Colonic mucosa (tissue), 4 donors: ENCODE data around the gene C1QTNF9B. TPM values are rescaled to one million over a fixed set of nuclear protein-coding genes. Genes with fewer than 3 reads are reported as not detected.

ENCODE experiments used
- DNase-seq: peaks from one replicate; pipeline ENCODE4 v3.0.0-alpha.2; 2020
- H3K27ac ChIP-seq: fragments of 200-600 bp; one replicate; pipeline ENCODE4 v1.8.0; 2021
- H3K27me3 ChIP-seq: fragments of 200-600 bp; one replicate; pipeline ENCODE4 v1.8.0; 2021
- H3K36me3 ChIP-seq: fragments of 200-600 bp; one replicate; pipeline ENCODE4 v1.8.0; 2021
- H3K4me1 ChIP-seq: fragments of 200-600 bp; one replicate; pipeline ENCODE4 v1.8.0; 2021; ENCODE audit warnings: mild to moderate bottlenecking
- H3K4me3 ChIP-seq: fragments of 200-600 bp; one replicate; pipeline ENCODE4 v1.8.0; 2021
- H3K9ac ChIP-seq, 2 donors: one replicate each; pipeline ENCODE4 v1.7.0; 2013; ENCODE audit warnings: control low read depth in 2 of 2, low read depth in 2 of 2, low read length in 2 of 2
- H3K9me3 ChIP-seq: fragments of 200-600 bp; one replicate; pipeline ENCODE4 v1.8.0; 2021
- intact Hi-C: fragments of 100-400 bp; cut with DNase I; formaldehyde crosslinking; loops from one replicate; pipeline ENCODE4 v1.14.1; 2022
- total RNA-seq, 2 donors: library from RNA; stranded (reverse); fragmentation: NEBNext Ultra II Directional in 1 of 2; extraction: Animal tissue kit (Norgen Biotek cat#: 25700) in 1 of 2; gene quantifications; one replicate each; pipeline ENCODE4 v1.2.1, GENCODE V29; 2021
- TF ChIP-seq, protein P1 (sequence below): fragments of 200-600 bp; IDR thresholded peaks from one replicate; pipeline ENCODE4 v1.8.0; 2022; ENCODE audit warnings: antibody characterized with exemption, mild to moderate bottlenecking
- donor health status: healthy.
- donor health status: DM: no; HTN: no; CAD: no.
- donor health status: DM: no; HTN: no; CAD: no.

C1QTNF9B gene
- total RNA-seq, 2 donors from 2014 or later: 0.27 TPM; not detected in 1

DNA sequence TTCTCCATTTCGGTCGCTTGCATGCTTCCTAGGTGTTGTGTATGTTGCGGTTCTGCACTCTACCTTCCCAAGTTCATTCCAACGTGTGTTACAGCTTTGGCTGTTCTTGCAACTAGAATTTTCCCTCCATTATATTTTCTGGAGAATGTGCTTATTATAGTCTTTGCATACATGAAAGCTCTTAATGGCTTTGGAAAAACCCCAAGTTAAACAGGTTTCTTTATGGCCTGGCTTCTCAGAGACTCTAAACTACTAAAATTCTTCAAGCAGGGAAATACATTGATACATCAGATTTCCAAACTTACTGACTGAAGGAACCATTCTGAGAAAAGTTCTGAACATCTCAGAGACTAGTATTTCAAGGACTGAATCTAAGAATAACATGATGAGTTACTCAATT lies 20.0 kb downstream of the C1QTNF9B start:
- H3K9me3 ChIP-seq: no peaks in the 10 kb centered on the region
- no peak for DNase-seq
- no peaks in the 10 kb centered on the region for H3K36me3 ChIP-seq
- H3K27ac ChIP-seq: no peak overlapping the region
- H3K4me3 ChIP-seq: no peak overlapping the region
- H3K4me1 ChIP-seq: no peaks in the 10 kb centered on the region
- no peak overlapping the region for H3K9ac ChIP-seq
- no peaks in the 10 kb centered on the region for H3K27me3 ChIP-seq
- intact Hi-C loops: no loop called here
- TF ChIP-seq, protein P1, sequence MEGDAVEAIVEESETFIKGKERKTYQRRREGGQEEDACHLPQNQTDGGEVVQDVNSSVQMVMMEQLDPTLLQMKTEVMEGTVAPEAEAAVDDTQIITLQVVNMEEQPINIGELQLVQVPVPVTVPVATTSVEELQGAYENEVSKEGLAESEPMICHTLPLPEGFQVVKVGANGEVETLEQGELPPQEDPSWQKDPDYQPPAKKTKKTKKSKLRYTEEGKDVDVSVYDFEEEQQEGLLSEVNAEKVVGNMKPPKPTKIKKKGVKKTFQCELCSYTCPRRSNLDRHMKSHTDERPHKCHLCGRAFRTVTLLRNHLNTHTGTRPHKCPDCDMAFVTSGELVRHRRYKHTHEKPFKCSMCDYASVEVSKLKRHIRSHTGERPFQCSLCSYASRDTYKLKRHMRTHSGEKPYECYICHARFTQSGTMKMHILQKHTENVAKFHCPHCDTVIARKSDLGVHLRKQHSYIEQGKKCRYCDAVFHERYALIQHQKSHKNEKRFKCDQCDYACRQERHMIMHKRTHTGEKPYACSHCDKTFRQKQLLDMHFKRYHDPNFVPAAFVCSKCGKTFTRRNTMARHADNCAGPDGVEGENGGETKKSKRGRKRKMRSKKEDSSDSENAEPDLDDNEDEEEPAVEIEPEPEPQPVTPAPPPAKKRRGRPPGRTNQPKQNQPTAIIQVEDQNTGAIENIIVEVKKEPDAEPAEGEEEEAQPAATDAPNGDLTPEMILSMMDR: no peak

GRCh38 chr13:23876265-23876664 lies 21.0 kb downstream of the C1QTNF9B start:
- Histone ChIP-seq H3K27ac (no peak overlapping the region), H3K27me3 (no peaks in the 10 kb centered on the region), H3K36me3 (no peaks in the 10 kb centered on the region), H3K9me3 (no peaks in the 10 kb centered on the region), H3K9ac (no peak overlapping the region), H3K4me3 (no peak overlapping the region), H3K4me1 (no peaks in the 10 kb centered on the region)
- intact Hi-C loops: no loop called here
- TF ChIP-seq, protein P1: peak; percentile 25
- no peak for DNase-seq

- Histone ChIP-seq H3K27me3 (no peaks in the 10 kb centered on the region), H3K27ac (no peak overlapping the region), H3K4me1 (no peaks in the 10 kb centered on the region), H3K4me3 (no peak overlapping the region), H3K9me3 (no peaks in the 10 kb centered on the region), H3K9ac (no peak overlapping the region), H3K36me3 (no peaks in the 10 kb centered on the region)
- intact Hi-C loops: loop anchor here (2.0 kb wide), 1 partner anchor 405 kb away; no protein-coding TSS in a partner anchor
- TF ChIP-seq, protein P1: peak; percentile 45
- no peak for DNase-seq
Measured at GRCh38 chr13:23871616-23872220, 25.6 kb downstream of the C1QTNF9B start.

GRCh38 chr13:23870356-23871140 lies 26.8 kb downstream of the C1QTNF9B start:
- Histone ChIP-seq H3K27me3 (no peaks in the 10 kb centered on the region), H3K4me1 (no peaks in the 10 kb centered on the region), H3K27ac (no peak overlapping the region), H3K9ac (no peak overlapping the region), H3K36me3 (no peaks in the 10 kb centered on the region), H3K9me3 (no peaks in the 10 kb centered on the region), H3K4me3 (no peak overlapping the region)
- DNase-seq: no peak
- TF ChIP-seq, protein P1: no peak
- intact Hi-C loops: loop anchor here (2.0 kb wide), 1 partner anchor 404 kb away; no protein-coding TSS in a partner anchor

GRCh38 chr13:23868521-23868920 lies 28.8 kb downstream of the C1QTNF9B start:
- Histone ChIP-seq H3K27me3 (no peaks in the 10 kb centered on the region), H3K9me3 (no peaks in the 10 kb centered on the region), H3K27ac (no peak overlapping the region), H3K36me3 (no peaks in the 10 kb centered on the region), H3K4me1 (no peaks in the 10 kb centered on the region), H3K9ac (no peak overlapping the region), H3K4me3 (no peak overlapping the region)
- intact Hi-C loops: loop anchor here (10.0 kb wide), 1 partner anchor 284 kb away; no protein-coding TSS in a partner anchor
- DNase-seq: no peak
- TF ChIP-seq, protein P1: no peak
